Keratinocyte (primary cell): Measurements from ENCODE around the gene CD109.

Experiments used
- CTCF ChIP-seq, 3 experiments: IDR thresholded peaks in 1 of 3; conservative IDR thresholded peaks in 1 of 3; optimal IDR thresholded peaks in 1 of 3; 2 replicates in 2 of 3; 3 replicates in 1 of 3; pipeline versions ENCODE3 to v1.5.1; 2011; ENCODE audit warnings: low read length in 3 of 3, mild to moderate bottlenecking in 3 of 3, moderate library complexity in 2 of 3, control low read depth in 1 of 3, inconsistent platforms in 1 of 3; ENCODE audit not compliant: insufficient read depth in 2 of 3; ENCODE audit errors: extremely low read depth in 1 of 3
- EZH2 ChIP-seq: IDR thresholded peaks from one replicate; pipeline ENCODE4 v1.6.1; 2012; ENCODE audit warnings: inconsistent platforms, mild to moderate bottlenecking, low read length, moderate library complexity

GRCh38 chr6:73782911-73783310 lies 86.9 kb downstream of the CD109 start:
- no peak for TF ChIP-seq EZH2
- TF ChIP-seq CTCF (optimal IDR thresholded peaks at IDR 0.05 in 1 of 3, IDR thresholded peaks at IDR 0.05 in 1 of 3, conservative IDR thresholded peaks at IDR 0.05 in 1 of 3; ENCODE audit: extremely low read depth in 1 of 3, insufficient read depth in 2 of 3, low read length in 3 of 3): no peak
